COR-L47 (cell line): Measurements from ENCODE around the gene SF3A1.
A peak's percentile ranks its signal among the peaks of the same experiment; 100 is the strongest.
"Not testable (repeated sequence)": the region's sequence is repeated elsewhere in the genome, so short reads cannot be mapped to it uniquely, and the experiment has no call there.

Experiments used
- DNase-seq: peaks from one replicate; lab custom pipeline; 2025; lab: John Stamatoyannopoulos, UW

Gene SF3A1

GRCh38 chr22:30356449-30357235, at the start of gene SF3A1, which contains the start of gene CCDC157:
Gene SF3A1, minus strand, starts transcription at chr22:30356894. Its CDS starts 102 bp downstream, at chr22:30356792.
Gene CCDC157, plus strand, starts transcription at chr22:30357007. Its CDS starts 8,994 bp downstream, at chr22:30366001.
- DNase-seq = peak; percentile 81

GRCh38 chr22:30406400-30406799, 49.7 kb upstream of the SF3A1 start:
- DNase-seq = no peak

GRCh38 chr22:30405731-30406130, 49.0 kb upstream of the SF3A1 start:
- DNase-seq = no peak

GRCh38 chr22:30404307-30404706, 47.6 kb upstream of the SF3A1 start:
- no peak for DNase-seq

GRCh38 chr22:30402766-30403104, 46.0 kb upstream of the SF3A1 start:
- DNase-seq = not testable (repeated sequence)

GRCh38 chr22:30402028-30402765, 45.5 kb upstream of the SF3A1 start:
- no peak for DNase-seq

- DNase-seq = not testable (repeated sequence)
Measured at GRCh38 chr22:30401024-30401423, 44.3 kb upstream of the SF3A1 start.

- no peak for DNase-seq
Measured at GRCh38 chr22:30400159-30400558, 43.5 kb upstream of the SF3A1 start.

GRCh38 chr22:30399718-30400117, 43.0 kb upstream of the SF3A1 start:
- DNase-seq = no peak

- DNase-seq = no peak
Measured at GRCh38 chr22:30398685-30399680, 42.3 kb upstream of the SF3A1 start.

- DNase-seq = no peak
Measured at GRCh38 chr22:30397656-30398635, 41.3 kb upstream of the SF3A1 start.

GRCh38 chr22:30396871-30397655, 40.4 kb upstream of the SF3A1 start, which contains the start of gene SEC14L2:
Gene SEC14L2, plus strand, starts transcription at chr22:30397018. Its CDS starts 99 bp downstream, at chr22:30397117.
- DNase-seq = peak; percentile 38

GRCh38 chr22:30393885-30394284, 37.2 kb upstream of the SF3A1 start:
- DNase-seq = no peak

- DNase-seq = no peak
Measured at GRCh38 chr22:30393322-30393680, 36.6 kb upstream of the SF3A1 start.

GRCh38 chr22:30392661-30393321, 36.1 kb upstream of the SF3A1 start:
- no peak for DNase-seq

GRCh38 chr22:30390974-30391691, 34.4 kb upstream of the SF3A1 start:
- DNase-seq = peak; percentile 71

- DNase-seq = peak; percentile 59
Measured at GRCh38 chr22:30386960-30387827, 30.5 kb upstream of the SF3A1 start, which contains the start of gene RNF215. Gene RNF215, minus strand, starts transcription at chr22:30387411. Its CDS starts 98 bp downstream, at chr22:30387313.

GRCh38 chr22:30386608-30386959, 29.9 kb upstream of the SF3A1 start:
- DNase-seq = no peak
